B cell (primary cell): ENCODE measurements around the gene ANK3. TPM values are rescaled to one million over a fixed set of nuclear protein-coding genes. Genes with fewer than 3 reads are reported as not detected.

Source experiments
- ATAC-seq: fragments of 200-7000 bp; cut with Tn5 transposase; one replicate; pipeline ENCODE4 v1.10.0; 2021; ENCODE audit warnings: low read depth, mild to moderate bottlenecking, moderate number of reproducible peaks, moderate library complexity
- CTCF ChIA-PET: fragments of 350-600 bp; sonication (Branson Sonifier 250); formaldehyde crosslinking; loops from one replicate; lab custom pipeline; 2021; ENCODE audit warnings: antibody characterized with exemption, inconsistent platforms; lab: Charles Lee
- POLR2A ChIA-PET: fragments of 350-600 bp; sonication (Branson Sonifier 250); formaldehyde crosslinking; loops from one replicate; lab custom pipeline; 2021; ENCODE audit warnings: antibody characterized with exemption; lab: Charles Lee
- DNase-seq: peaks from one replicate; pipeline ENCODE4 v3.0.0; 2013
- H2AFZ ChIP-seq: 2 replicates; pipeline ENCODE4 v1.6.1; 2012; ENCODE audit warnings: mild to moderate bottlenecking, low read depth, low read length; ENCODE audit not compliant: insufficient read depth, poor library complexity, severe bottlenecking
- H3K27ac ChIP-seq, 2 donors: 1 replicate in 1 of 2; 2 replicates in 1 of 2; pipeline ENCODE4 v1.5.1; 2012 to 2013; ENCODE audit warnings: low read length in 2 of 2, mild to moderate bottlenecking in 2 of 2, moderate library complexity in 1 of 2
- H3K27me3 ChIP-seq, 4 experiments: fragments of 200-600 bp in 1 of 4; sonication (generic) in 1 of 4; replicated peaks in 1 of 4; 1 replicate in 2 of 4; 2 replicates in 2 of 4; pipeline versions ENCODE4 v1.6.1 to v1.7.0; 2013 to 2016; ENCODE audit warnings: low read length in 3 of 4, mild to moderate bottlenecking in 2 of 4, mixed read lengths in 1 of 4, moderate library complexity in 1 of 4; ENCODE audit not compliant: insufficient read depth in 4 of 4, control insufficient read depth in 3 of 4; ENCODE audit errors: control extremely low read depth in 1 of 4
- H3K36me3 ChIP-seq, 2 experiments: replicated peaks in 1 of 2; 1 replicate in 1 of 2; 2 replicates in 1 of 2; pipeline versions ENCODE4 v1.6.1 to v1.7.1; 2013; ENCODE audit warnings: low read length in 1 of 2; ENCODE audit not compliant: insufficient read depth in 2 of 2, control insufficient read depth in 1 of 2; ENCODE audit errors: control extremely low read depth in 1 of 2, extremely low read depth in 1 of 2
- H3K4me1 ChIP-seq, 2 donors: fragments of 200-600 bp in 1 of 2; sonication (generic) in 1 of 2; 1 replicate in 1 of 2; 2 replicates in 1 of 2; pipeline versions ENCODE4 v1.5.1 to v1.6.1; 2013 to 2017; ENCODE audit warnings: low read length in 2 of 2; ENCODE audit not compliant: control insufficient read depth in 2 of 2, insufficient read depth in 2 of 2
- H3K4me2 ChIP-seq: replicated peaks from 2 replicates; pipeline ENCODE3; 2012; ENCODE audit warnings: mild to moderate bottlenecking, low read depth, low read length; ENCODE audit not compliant: poor library complexity, severe bottlenecking
- H3K4me3 ChIP-seq, 5 experiments: fragments of 200-600 bp in 1 of 5; sonication (generic) in 1 of 5; 1 replicate in 3 of 5; 2 replicates in 2 of 5; pipeline versions ENCODE4 v1.5.1 to v1.7.0; 2011 to 2016; ENCODE audit warnings: low read length in 4 of 5, mild to moderate bottlenecking in 4 of 5, low read depth in 2 of 5, control low read depth in 1 of 5, moderate library complexity in 1 of 5; ENCODE audit not compliant: insufficient read depth in 1 of 5; ENCODE audit errors: control extremely low read depth in 1 of 5, extremely low read depth in 1 of 5
- H3K79me2 ChIP-seq: fragments of 200-600 bp; sonication (generic); one replicate; pipeline ENCODE4 v1.6.0; 2016; ENCODE audit warnings: low read length; ENCODE audit not compliant: control insufficient read depth, insufficient read depth
- H3K9ac ChIP-seq: fragments of 200-600 bp; sonication (generic); 2 replicates; pipeline ENCODE4 v1.6.1; 2017; ENCODE audit warnings: mild to moderate bottlenecking, low read length, moderate library complexity
- H3K9me3 ChIP-seq, 3 donors: one replicate each; pipeline versions ENCODE4 v1.6.1 to v1.7.1; 2013; ENCODE audit warnings: low read length in 2 of 3; ENCODE audit not compliant: control insufficient read depth in 2 of 3, insufficient read depth in 1 of 3; ENCODE audit errors: control extremely low read depth in 1 of 3
- H4K20me1 ChIP-seq: 2 replicates; pipeline ENCODE4 v1.6.0; 2012; ENCODE audit warnings: mild to moderate bottlenecking, low read length; ENCODE audit not compliant: insufficient read depth, control insufficient read depth, poor library complexity, severe bottlenecking
- H3K27ac Mint-ChIP-seq: one replicate; pipeline ENCODE4 v1.8.0; 2021; ENCODE audit warnings: mixed read lengths
- H3K27me3 Mint-ChIP-seq: one replicate; pipeline ENCODE4 v1.8.0; 2021; ENCODE audit warnings: mixed read lengths
- H3K4me1 Mint-ChIP-seq: one replicate; pipeline ENCODE4 v1.8.0; 2021; ENCODE audit warnings: mixed read lengths
- H3K4me3 Mint-ChIP-seq: one replicate; pipeline ENCODE4 v1.8.0; 2021; ENCODE audit warnings: mixed read lengths
- H3K9me3 Mint-ChIP-seq: one replicate; pipeline ENCODE4 v1.8.0; 2022; ENCODE audit warnings: mixed read lengths; ENCODE audit not compliant: insufficient read depth
- CTCF ChIP-seq: fragments of 200-600 bp; IDR thresholded peaks from one replicate; pipeline ENCODE4 v1.8.0; 2022; ENCODE audit warnings: antibody characterized with exemption, mild to moderate bottlenecking
- EZH2 ChIP-seq: IDR thresholded peaks from 2 replicates; pipeline ENCODE4 v1.6.1; 2012; ENCODE audit warnings: borderline replicate concordance, low read depth, mild to moderate bottlenecking, moderate library complexity, low read length; ENCODE audit not compliant: insufficient read depth, poor library complexity, severe bottlenecking
- WGBS: methylation state at CpG from one replicate; pipeline ENCODE4 v1.1.5; 2013; ENCODE audit warnings: missing lambda C conversion rate; ENCODE audit not compliant: insufficient coverage; 5-methylcytosine and 5-hydroxymethylcytosine counted together
- intact Hi-C: fragments of 100-400 bp; cut with micrococcal nuclease; formaldehyde crosslinking; loops from one replicate; pipeline ENCODE4 v1.10.0; 2022
- polyA plus RNA-seq: library from polyadenylated mRNA; depleted of rRNA; stranded (reverse); fragments of >200 nt; gene quantifications from 2 replicates; pipeline ENCODE4 v1.2.3, GENCODE V29; 2012
- total RNA-seq, 2 donors: library from RNA; stranded (reverse); fragments of 120-200 nt in 1 of 2; gene quantifications; 1 replicate in 1 of 2; 2 replicates in 1 of 2; pipeline versions ENCODE4 v1.2.3 to v1.2.4, GENCODE V29; 2013 to 2022

The ANK3 gene
- total and polyA plus RNA-seq, 2 donors (not counting 1 experiment from before 2014, with no cell fraction given) = 4.9 to 21.6 TPM

GRCh38 chr10:60385399-60385738 is 4.3 kb downstream of the ANK3 start:
- no peak overlapping the region for H3K27ac Mint-ChIP-seq
- ATAC-seq (no peak), DNase-seq (no peak)
- H3K4me3 Mint-ChIP-seq = no peak overlapping the region
- Histone ChIP-seq H3K4me1 (peaks cover 22 to 25% of the 10 kb centered on the region in 2 donors), H3K36me3 (no peaks in the 10 kb centered on the region), H3K27ac (no peak overlapping the region), H4K20me1 (no peaks in the 10 kb centered on the region), H3K4me3 (no peak overlapping the region), H3K9ac (no peak overlapping the region), H3K27me3 (no peaks in the 10 kb centered on the region), H2AFZ (no peak overlapping the region), H3K79me2 (no peaks in the 10 kb centered on the region), H3K4me2 (no peak overlapping the region), H3K9me3 (no peaks in the 10 kb centered on the region)
- H3K9me3 Mint-ChIP-seq = no peaks in the 10 kb centered on the region
- H3K27me3 Mint-ChIP-seq = no peaks in the 10 kb centered on the region
- CTCF ChIA-PET = no interaction called here
- POLR2A ChIA-PET = no interaction called here
- peaks cover 26% of the 10 kb centered on the region for H3K4me1 Mint-ChIP-seq
- TF ChIP-seq EZH2 (no peak), CTCF (no peak)
- WGBS = no CpG with 5 or more reads among the region's 1 CpG
- intact Hi-C loops = loop anchor here (5.0 kb wide), 1 partner anchor 33 kb away; no protein-coding TSS in a partner anchor

- Histone ChIP-seq H3K9ac (no peak overlapping the region), H4K20me1 (no peaks in the 10 kb centered on the region), H3K36me3 (no peaks in the 10 kb centered on the region), H3K79me2 (no peaks in the 10 kb centered on the region), H3K4me2 (no peak overlapping the region), H2AFZ (no peak overlapping the region), H3K27me3 (no peaks in the 10 kb centered on the region), H3K27ac (no peak overlapping the region), H3K4me3 (no peak overlapping the region), H3K4me1 (peaks cover 22 to 25% of the 10 kb centered on the region in 2 donors), H3K9me3 (no peaks in the 10 kb centered on the region)
- intact Hi-C loops = loop anchor here (5.0 kb wide), 1 partner anchor 33 kb away; no protein-coding TSS in a partner anchor
- no peak for ATAC-seq
- H3K27ac Mint-ChIP-seq = no peak overlapping the region
- ChIA-PET POLR2A (no interaction called here), CTCF (interaction anchor here (1.5 kb wide), 1 partner anchor 42 kb away, joined by 3 read pairs; no protein-coding TSS in a partner anchor)
- 97% methylated on average over 5 of the region's 5 CpGs for WGBS
- no peaks in the 10 kb centered on the region for H3K27me3 Mint-ChIP-seq
- H3K9me3 Mint-ChIP-seq = no peaks in the 10 kb centered on the region
- H3K4me3 Mint-ChIP-seq = no peak overlapping the region
- peaks cover 24% of the 10 kb centered on the region for H3K4me1 Mint-ChIP-seq
- DNase-seq = no peak
- TF ChIP-seq EZH2 = no peak
- TF ChIP-seq CTCF = no peak
Measured at GRCh38 chr10:60384708-60385398, 4.8 kb downstream of the ANK3 start.
